ENCODE results near the gene NTM. TPM values are rescaled to one million over a fixed set of nuclear protein-coding genes. Genes with fewer than 3 reads are reported as not detected.

NTM gene
- total RNA-seq, 1 donor from 2014 or later, result 82.7 TPM

DNA sequence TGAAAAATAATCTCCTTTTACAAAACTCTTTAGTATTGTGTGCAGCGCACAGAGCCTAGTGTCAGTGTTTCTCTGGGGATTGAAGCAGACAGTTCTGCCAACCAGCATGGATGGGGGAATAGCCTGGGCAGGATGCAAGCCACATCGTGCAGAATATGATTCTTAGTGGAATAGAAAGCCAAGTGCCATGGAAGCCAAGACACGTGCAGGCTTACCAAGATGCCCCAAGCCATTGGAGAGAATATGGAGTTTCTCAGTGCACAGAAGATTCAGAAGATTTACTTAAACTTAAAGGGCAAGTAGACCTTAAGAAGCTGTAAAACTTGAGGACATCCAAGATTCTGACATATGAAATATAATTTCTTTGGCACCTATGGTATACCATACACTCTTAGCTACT, 917.6 kb downstream of the NTM start:
- Mint-ChIP-seq H3K27me3 (ENCODE audit: unreplicated experiment) (no peaks in the 10 kb centered on the region), H3K9me3 (ENCODE audit: unreplicated experiment) (no peaks in the 10 kb centered on the region), H3K27ac (ENCODE audit: unreplicated experiment) (no peak overlapping the region), H3K36me3 (ENCODE audit: unreplicated experiment) (peaks cover 3% of the 10 kb centered on the region), H3K4me3 (ENCODE audit: unreplicated experiment) (no peak overlapping the region), H3K4me1 (ENCODE audit: unreplicated experiment) (no peaks in the 10 kb centered on the region)
- no peak for DNase-seq (ENCODE audit: extremely low spot score, unreplicated experiment)
- TF ChIP-seq, protein P1, sequence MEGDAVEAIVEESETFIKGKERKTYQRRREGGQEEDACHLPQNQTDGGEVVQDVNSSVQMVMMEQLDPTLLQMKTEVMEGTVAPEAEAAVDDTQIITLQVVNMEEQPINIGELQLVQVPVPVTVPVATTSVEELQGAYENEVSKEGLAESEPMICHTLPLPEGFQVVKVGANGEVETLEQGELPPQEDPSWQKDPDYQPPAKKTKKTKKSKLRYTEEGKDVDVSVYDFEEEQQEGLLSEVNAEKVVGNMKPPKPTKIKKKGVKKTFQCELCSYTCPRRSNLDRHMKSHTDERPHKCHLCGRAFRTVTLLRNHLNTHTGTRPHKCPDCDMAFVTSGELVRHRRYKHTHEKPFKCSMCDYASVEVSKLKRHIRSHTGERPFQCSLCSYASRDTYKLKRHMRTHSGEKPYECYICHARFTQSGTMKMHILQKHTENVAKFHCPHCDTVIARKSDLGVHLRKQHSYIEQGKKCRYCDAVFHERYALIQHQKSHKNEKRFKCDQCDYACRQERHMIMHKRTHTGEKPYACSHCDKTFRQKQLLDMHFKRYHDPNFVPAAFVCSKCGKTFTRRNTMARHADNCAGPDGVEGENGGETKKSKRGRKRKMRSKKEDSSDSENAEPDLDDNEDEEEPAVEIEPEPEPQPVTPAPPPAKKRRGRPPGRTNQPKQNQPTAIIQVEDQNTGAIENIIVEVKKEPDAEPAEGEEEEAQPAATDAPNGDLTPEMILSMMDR (IDR thresholded peaks at IDR 0.05), result no peak

DNA sequence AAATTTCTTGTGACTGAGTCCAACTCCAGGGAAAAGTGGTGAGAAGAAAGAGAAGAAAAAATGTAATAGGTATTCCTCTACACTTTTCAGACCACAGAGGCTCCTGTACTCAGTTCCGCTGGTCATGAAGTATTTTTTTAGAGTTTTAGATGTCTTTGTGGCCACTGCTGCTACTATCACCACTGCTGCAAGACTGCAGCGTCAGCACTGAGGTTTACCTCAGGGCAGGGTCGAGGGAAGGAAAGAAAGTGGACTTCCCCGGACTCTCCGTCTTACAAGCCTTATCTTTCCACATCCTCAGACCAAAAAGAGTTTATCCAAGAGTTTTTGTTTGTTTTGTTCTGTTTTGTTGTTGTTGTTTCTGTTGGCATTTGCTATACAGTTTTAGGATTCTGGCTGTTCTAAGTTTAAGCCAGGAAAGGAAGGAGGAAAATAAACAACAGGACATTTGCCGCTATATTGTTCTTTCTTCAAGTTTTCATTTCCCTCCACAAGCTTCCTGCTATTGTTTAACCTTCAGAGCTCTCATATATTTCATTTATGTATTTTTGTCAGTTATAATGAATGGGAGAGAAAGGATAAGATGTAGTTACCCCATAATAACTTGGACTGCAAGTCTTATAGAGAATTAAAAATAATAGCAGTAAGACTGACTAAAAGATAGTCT, 919.3 kb downstream of the NTM start:
- Mint-ChIP-seq H3K4me1 (ENCODE audit: unreplicated experiment) (no peaks in the 10 kb centered on the region), H3K27me3 (ENCODE audit: unreplicated experiment) (no peaks in the 10 kb centered on the region), H3K9me3 (ENCODE audit: unreplicated experiment) (no peaks in the 10 kb centered on the region), H3K4me3 (ENCODE audit: unreplicated experiment) (no peak overlapping the region), H3K36me3 (ENCODE audit: unreplicated experiment) (peaks cover 3% of the 10 kb centered on the region), H3K27ac (ENCODE audit: unreplicated experiment) (no peak overlapping the region)
- peak; percentile 32 for DNase-seq (ENCODE audit: extremely low spot score, unreplicated experiment)
- TF ChIP-seq, protein P1 (IDR thresholded peaks at IDR 0.05), result no peak

DNA sequence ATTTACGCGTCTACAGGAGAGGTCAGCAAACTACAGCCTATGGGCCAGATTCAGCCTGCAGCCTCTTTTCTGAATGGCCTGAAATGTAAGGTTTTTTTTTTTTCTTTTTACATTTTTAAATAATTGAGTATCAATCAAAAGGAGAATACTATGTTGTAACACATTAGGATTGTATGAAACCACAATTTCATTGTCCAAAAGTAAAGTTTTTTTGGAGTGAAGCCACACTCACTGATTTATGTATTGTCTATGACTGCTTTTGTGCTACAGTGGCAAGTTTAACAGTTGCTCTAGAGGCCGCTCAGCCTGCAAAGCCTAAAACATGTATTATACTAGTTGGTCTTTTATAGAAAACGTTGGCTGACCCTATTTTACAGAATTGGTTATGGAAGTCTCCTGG, 923.2 kb downstream of the NTM start:
- Mint-ChIP-seq H3K27ac (ENCODE audit: unreplicated experiment) (no peak overlapping the region), H3K4me1 (ENCODE audit: unreplicated experiment) (no peaks in the 10 kb centered on the region), H3K36me3 (ENCODE audit: unreplicated experiment) (no peaks in the 10 kb centered on the region), H3K4me3 (ENCODE audit: unreplicated experiment) (no peak overlapping the region), H3K9me3 (ENCODE audit: unreplicated experiment) (no peaks in the 10 kb centered on the region), H3K27me3 (ENCODE audit: unreplicated experiment) (no peaks in the 10 kb centered on the region)
- no peak for DNase-seq (ENCODE audit: extremely low spot score, unreplicated experiment)
- TF ChIP-seq, protein P1 (IDR thresholded peaks at IDR 0.05), result no peak

DNA sequence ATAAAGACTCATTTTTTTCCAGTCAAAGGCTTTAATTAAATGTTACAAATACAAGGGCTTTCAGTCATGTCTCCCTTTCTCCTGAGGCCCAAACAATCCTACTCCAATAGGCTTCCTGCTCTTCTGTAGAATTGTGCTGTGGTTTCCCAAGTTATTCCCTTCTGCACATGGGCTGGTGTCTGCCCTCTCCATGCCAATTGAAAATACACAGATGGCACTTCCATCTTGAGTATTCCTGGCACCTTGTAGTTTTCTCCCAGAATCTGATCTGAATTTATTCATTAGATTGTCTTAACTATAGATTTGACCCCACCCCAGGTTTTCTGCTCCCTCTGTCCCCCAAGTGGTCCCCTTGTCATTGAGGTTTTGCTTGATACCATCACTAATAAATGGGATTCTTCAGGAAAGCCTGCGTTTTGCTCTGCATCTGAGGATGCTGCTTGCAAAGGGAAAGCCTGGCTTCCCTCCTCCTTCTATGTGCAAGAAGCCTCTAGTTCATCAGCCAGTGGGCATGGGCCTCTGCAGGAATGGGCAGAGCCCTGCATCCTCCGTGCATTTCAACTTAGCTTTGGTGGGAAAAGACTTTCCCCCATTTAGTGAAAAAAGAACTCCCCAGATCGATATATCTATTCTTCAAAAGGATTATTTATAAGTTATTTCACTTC, 926.7 kb downstream of the NTM start:
- TF ChIP-seq, protein P1 (IDR thresholded peaks at IDR 0.05), result no peak
- H3K27me3 Mint-ChIP-seq (ENCODE audit: unreplicated experiment), result no peaks in the 10 kb centered on the region
- DNase-seq (ENCODE audit: extremely low spot score, unreplicated experiment), result peak; percentile 53
- no peak overlapping the region for H3K27ac Mint-ChIP-seq (ENCODE audit: unreplicated experiment)
- no peaks in the 10 kb centered on the region for H3K36me3 Mint-ChIP-seq (ENCODE audit: unreplicated experiment)
- no peaks in the 10 kb centered on the region for H3K9me3 Mint-ChIP-seq (ENCODE audit: unreplicated experiment)
- no peak overlapping the region for H3K4me3 Mint-ChIP-seq (ENCODE audit: unreplicated experiment)
- H3K4me1 Mint-ChIP-seq (ENCODE audit: unreplicated experiment), result no peaks in the 10 kb centered on the region

DNA sequence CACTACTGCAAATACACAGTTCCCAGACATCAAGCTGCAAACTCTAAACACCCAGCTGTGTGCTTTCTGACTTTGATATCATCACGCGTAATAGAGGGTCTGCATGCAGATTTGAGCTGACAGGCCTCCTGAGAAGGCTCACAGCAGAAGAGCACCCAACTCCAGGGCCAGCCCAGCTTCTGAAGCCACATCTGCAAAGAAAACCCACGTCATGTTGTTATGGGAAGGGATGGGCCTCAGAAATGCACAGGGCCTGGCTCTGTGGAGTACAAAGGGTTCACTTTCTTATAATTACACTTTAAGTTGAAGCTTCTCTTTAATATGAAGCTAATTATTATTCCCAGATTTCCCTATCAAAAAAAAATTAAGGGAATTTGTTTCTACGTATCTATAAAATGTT, 927.9 kb downstream of the NTM start:
- no peaks in the 10 kb centered on the region for H3K27me3 Mint-ChIP-seq (ENCODE audit: unreplicated experiment)
- peak; percentile 17 for DNase-seq (ENCODE audit: extremely low spot score, unreplicated experiment)
- H3K9me3 Mint-ChIP-seq (ENCODE audit: unreplicated experiment), result no peaks in the 10 kb centered on the region
- H3K36me3 Mint-ChIP-seq (ENCODE audit: unreplicated experiment), result no peaks in the 10 kb centered on the region
- H3K4me3 Mint-ChIP-seq (ENCODE audit: unreplicated experiment), result no peak overlapping the region
- no peaks in the 10 kb centered on the region for H3K4me1 Mint-ChIP-seq (ENCODE audit: unreplicated experiment)
- no peak overlapping the region for H3K27ac Mint-ChIP-seq (ENCODE audit: unreplicated experiment)
- TF ChIP-seq, protein P1 (IDR thresholded peaks at IDR 0.05), result no peak

Measured in osteocyte (in vitro differentiated cells).